D721Med (cell line): ENCODE data around the gene TSHZ1.

Source experiments
- DNase-seq: peaks from one replicate; pipeline ENCODE4 v3.0.0; 2011; ENCODE audit warnings: low spot score; ENCODE audit not compliant: insufficient read length
- FAIRE-seq: peaks from 2 replicates; lab custom pipeline; 2011; peaks lifted over from hg19 to GRCh38; lab: Jason Lieb, UNC
- CTCF ChIP-seq: IDR thresholded peaks from 2 replicates; pipeline ENCODE4 v1.5.1; 2012; ENCODE audit warnings: mild to moderate bottlenecking, control low read depth; ENCODE audit not compliant: insufficient read depth; ENCODE audit errors: missing control alignments

The TSHZ1 gene

GRCh38 chr18:75210274-75211001 lies at the start of gene TSHZ1:
Gene TSHZ1, plus strand, starts transcription at chr18:75210797. Its CDS starts 1,080 bp downstream, at chr18:75211877.
- FAIRE-seq (peak; percentile 99), DNase-seq (peak; percentile 73)
- no peak for TF ChIP-seq CTCF

- DNase-seq (no peak), FAIRE-seq (peak; percentile 11)
- no peak for TF ChIP-seq CTCF
Observed at GRCh38 chr18:75161256-75162028, 49.2 kb upstream of the TSHZ1 start.

GRCh38 chr18:75162467-75162866 lies 48.1 kb upstream of the TSHZ1 start:
- FAIRE-seq (no peak), DNase-seq (no peak)
- no peak for TF ChIP-seq CTCF

GRCh38 chr18:75162978-75163377 lies 47.6 kb upstream of the TSHZ1 start:
- DNase-seq (no peak), FAIRE-seq (no peak)
- no peak for TF ChIP-seq CTCF

- no peak for TF ChIP-seq CTCF
- no peak for DNase-seq
- FAIRE-seq: no peak
Observed at GRCh38 chr18:75163736-75164135, 46.9 kb upstream of the TSHZ1 start.

- DNase-seq (no peak), FAIRE-seq (no peak)
- TF ChIP-seq CTCF: no peak
Observed at GRCh38 chr18:75164479-75164878, 46.1 kb upstream of the TSHZ1 start.

- FAIRE-seq: no peak
- TF ChIP-seq CTCF: no peak
- DNase-seq: no peak
Observed at GRCh38 chr18:75165926-75166325, 44.7 kb upstream of the TSHZ1 start.
